ENCODE measurements around the gene DGKB.

- TF ChIP-seq CTCF (IDR thresholded peaks at IDR 0.05) (no peak), EP300 (IDR thresholded peaks at IDR 0.05) (no peak)
Measured at GRCh38 chr7:14170872-14171271, 731.7 kb downstream of the DGKB start.
